Hepatocyte (in vitro differentiated cells): Measurements from ENCODE around the gene TMCC2. TPM values are rescaled to one million over a fixed set of nuclear protein-coding genes. Genes with fewer than 3 reads are reported as not detected.

Experiments used
- DNase-seq: peaks from one replicate; pipeline ENCODE4 v3.0.0-alpha.2; 2016; ENCODE audit warnings: low spot score
- H2AFZ ChIP-seq: fragments of 200-600 bp; sonication (generic); 2 replicates; pipeline ENCODE4 v1.6.0; 2016; ENCODE audit warnings: antibody characterized with exemption, mild to moderate bottlenecking
- H3K27ac ChIP-seq: fragments of 200-600 bp; sonication (generic); 2 replicates; pipeline ENCODE4 v1.5.1; 2016; ENCODE audit warnings: mild to moderate bottlenecking
- H3K27me3 ChIP-seq: fragments of 200-600 bp; sonication (generic); 2 replicates; pipeline ENCODE4 v1.6.1; 2016
- H3K36me3 ChIP-seq: fragments of 200-600 bp; sonication (generic); replicated peaks from 2 replicates; pipeline ENCODE4 v1.5.1; 2016; ENCODE audit warnings: low read depth; ENCODE audit not compliant: insufficient read depth
- H3K4me1 ChIP-seq: fragments of 200-600 bp; sonication (generic); 2 replicates; pipeline ENCODE4 v1.5.1; 2016; ENCODE audit warnings: mild to moderate bottlenecking, moderate library complexity; ENCODE audit not compliant: insufficient read depth
- H3K4me2 ChIP-seq: fragments of 200-600 bp; sonication (generic); 2 replicates; pipeline ENCODE4 v1.6.0; 2016
- H3K4me3 ChIP-seq: fragments of 200-600 bp; sonication (generic); 2 replicates; pipeline ENCODE4 v1.5.1; 2016; ENCODE audit warnings: mild to moderate bottlenecking
- H3K79me2 ChIP-seq: fragments of 200-600 bp; sonication (generic); 2 replicates; pipeline ENCODE4 v1.6.0; 2017; ENCODE audit warnings: mild to moderate bottlenecking
- H3K9me2 ChIP-seq: fragments of 200-600 bp; sonication (generic); replicated peaks from 2 replicates; pipeline ENCODE4 v1.6.0; 2017; ENCODE audit warnings: mild to moderate bottlenecking; ENCODE audit not compliant: insufficient read depth
- H3K9me3 ChIP-seq: fragments of 200-600 bp; sonication (generic); 2 replicates; pipeline ENCODE4 v1.5.1; 2016; ENCODE audit warnings: low read depth, mild to moderate bottlenecking
- H4K20me1 ChIP-seq: fragments of 200-600 bp; sonication (generic); 2 replicates; pipeline ENCODE4 v1.6.0; 2016; ENCODE audit warnings: mild to moderate bottlenecking; ENCODE audit not compliant: insufficient read depth, poor library complexity, severe bottlenecking
- CTCF ChIP-seq: fragments of 200-600 bp; sonication (generic); IDR thresholded peaks from 2 replicates; pipeline ENCODE4 v1.5.1; 2016; ENCODE audit warnings: antibody characterized with exemption, mild to moderate bottlenecking; ENCODE audit not compliant: poor library complexity
- EZH2 ChIP-seq: fragments of 200-600 bp; sonication (generic); IDR thresholded peaks from 2 replicates; pipeline ENCODE4 v1.6.1; 2016; ENCODE audit warnings: antibody characterized with exemption, mild to moderate bottlenecking, borderline replicate concordance
- EZH2phosphoT487 ChIP-seq: fragments of 200-600 bp; sonication (generic); IDR thresholded peaks from one replicate; pipeline ENCODE4 v1.6.1; 2018; ENCODE audit warnings: antibody characterized with exemption, mild to moderate bottlenecking, low read depth, moderate library complexity; ENCODE audit not compliant: unreplicated experiment, severe bottlenecking
- WGBS: methylation state at CpG from one replicate; pipeline ENCODE4 v1.1.6; 2016; ENCODE audit warnings: low lambda C conversion rate; ENCODE audit errors: missing lambda C conversion rate; 5-methylcytosine and 5-hydroxymethylcytosine counted together
- polyA plus RNA-seq: library from polyadenylated mRNA; unstranded; fragments of >200 nt; fragmentation: Nextera tagmentation; extraction: Ambion mirVana; gene quantifications from 2 replicates; pipeline ENCODE4 v1.2.1, GENCODE V29; 2016
- total RNA-seq: library from RNA; depleted of rRNA; stranded (reverse); fragments of >200 nt; gene quantifications from 2 replicates; pipeline ENCODE4 v1.2.3, GENCODE V29; 2014

Gene TMCC2
- total and polyA plus RNA-seq, 2 experiments from 2014 or later: 2.5 to 2.9 TPM

- Histone ChIP-seq H3K4me1 (no peaks in the 10 kb centered on the region), H3K79me2 (no peaks in the 10 kb centered on the region), H3K27me3 (no peaks in the 10 kb centered on the region), H3K9me2 (no peaks in the 10 kb centered on the region), H2AFZ (no peak overlapping the region), H3K4me3 (no peak overlapping the region), H4K20me1 (no peaks in the 10 kb centered on the region), H3K36me3 (no peaks in the 10 kb centered on the region), H3K27ac (no peak overlapping the region), H3K4me2 (no peak overlapping the region), H3K9me3 (no peaks in the 10 kb centered on the region)
- 54% methylated on average over 8 of the region's 8 CpGs for WGBS
- peak; percentile 41 for DNase-seq
- no peak for TF ChIP-seq CTCF
- no peak for TF ChIP-seq EZH2phosphoT487
- TF ChIP-seq EZH2: no peak
Observed at GRCh38 chr1:205270764-205271163, 43.0 kb downstream of the TMCC2 start.

- 91% methylated on average over 8 of the region's 8 CpGs for WGBS
- Histone ChIP-seq H3K36me3 (no peaks in the 10 kb centered on the region), H3K79me2 (no peaks in the 10 kb centered on the region), H3K9me3 (no peaks in the 10 kb centered on the region), H3K27ac (no peak overlapping the region), H3K27me3 (no peaks in the 10 kb centered on the region), H3K4me2 (no peak overlapping the region), H3K9me2 (no peaks in the 10 kb centered on the region), H4K20me1 (no peaks in the 10 kb centered on the region), H2AFZ (no peak overlapping the region), H3K4me3 (no peak overlapping the region), H3K4me1 (no peaks in the 10 kb centered on the region)
- no peak for DNase-seq
- TF ChIP-seq CTCF (no peak), EZH2 (no peak), EZH2phosphoT487 (no peak)
Observed at GRCh38 chr1:205271277-205271676, 43.5 kb downstream of the TMCC2 start.

GRCh38 chr1:205271745-205272144 lies 44.0 kb downstream of the TMCC2 start:
- DNase-seq: no peak
- H3K79me2 ChIP-seq: no peaks in the 10 kb centered on the region
- H3K36me3 ChIP-seq: no peaks in the 10 kb centered on the region
- H3K4me3 ChIP-seq: no peak overlapping the region
- H3K27me3 ChIP-seq: no peaks in the 10 kb centered on the region
- 97% methylated on average over 18 of the region's 18 CpGs for WGBS
- no peaks in the 10 kb centered on the region for H4K20me1 ChIP-seq
- no peak overlapping the region for H2AFZ ChIP-seq
- no peaks in the 10 kb centered on the region for H3K4me1 ChIP-seq
- H3K9me2 ChIP-seq: no peaks in the 10 kb centered on the region
- no peaks in the 10 kb centered on the region for H3K9me3 ChIP-seq
- H3K27ac ChIP-seq: no peak overlapping the region
- TF ChIP-seq EZH2 (no peak), EZH2phosphoT487 (no peak)
- no peak overlapping the region for H3K4me2 ChIP-seq

- no peaks in the 10 kb centered on the region for H3K9me2 ChIP-seq
- H3K79me2 ChIP-seq: no peaks in the 10 kb centered on the region
- no peaks in the 10 kb centered on the region for H4K20me1 ChIP-seq
- no peak overlapping the region for H3K4me3 ChIP-seq
- no peaks in the 10 kb centered on the region for H3K27me3 ChIP-seq
- no peak for DNase-seq
- H3K4me2 ChIP-seq: no peak overlapping the region
- H3K27ac ChIP-seq: no peak overlapping the region
- no peaks in the 10 kb centered on the region for H3K4me1 ChIP-seq
- no peaks in the 10 kb centered on the region for H3K36me3 ChIP-seq
- WGBS: 72% methylated on average over 3 of the region's 3 CpGs
- no peak for TF ChIP-seq EZH2phosphoT487
- TF ChIP-seq EZH2: no peak
- H2AFZ ChIP-seq: no peak overlapping the region
- no peaks in the 10 kb centered on the region for H3K9me3 ChIP-seq
Observed at GRCh38 chr1:205272536-205272935, 44.8 kb downstream of the TMCC2 start.
